Neural crest cell (in vitro differentiated cells): ENCODE results near the gene PILRA. TPM values are rescaled to one million over a fixed set of nuclear protein-coding genes. Genes with fewer than 3 reads are reported as not detected.
A peak's percentile ranks its signal among the peaks of the same experiment; 100 is the strongest.
"Not testable (repeated sequence)": the region's sequence is repeated elsewhere in the genome, so short reads cannot be mapped to it uniquely, and the experiment has no call there.

ENCODE experiments used
- DNase-seq: peaks from one replicate; pipeline ENCODE4 v3.0.0; 2021; ENCODE audit warnings: low read depth, mixed read lengths, low spot score
- H3K27ac Mint-ChIP-seq: one replicate; pipeline ENCODE4 v1.8.0; 2021; ENCODE audit warnings: mild to moderate bottlenecking, mixed read lengths; ENCODE audit not compliant: unreplicated experiment
- H3K27me3 Mint-ChIP-seq: 2 replicates; pipeline ENCODE4 v1.8.0; 2021; ENCODE audit warnings: low read depth, mild to moderate bottlenecking, mixed read lengths
- H3K36me3 Mint-ChIP-seq: 2 replicates; pipeline ENCODE4 v1.8.0; 2021; ENCODE audit warnings: low read depth, mild to moderate bottlenecking, mixed read lengths
- H3K4me1 Mint-ChIP-seq: 2 replicates; pipeline ENCODE4 v1.8.0; 2021; ENCODE audit warnings: mixed read lengths
- H3K4me3 Mint-ChIP-seq: one replicate; pipeline ENCODE4 v1.8.0; 2021; ENCODE audit warnings: mild to moderate bottlenecking, mixed read lengths
- H3K9me3 Mint-ChIP-seq: 2 replicates; pipeline ENCODE4 v1.8.0; 2021; ENCODE audit warnings: mixed read lengths
- CTCF ChIP-seq: fragments of 200-600 bp; sonication (generic); conservative IDR thresholded peaks from 2 replicates; pipeline ENCODE4 v1.5.0; 2021; ENCODE audit warnings: antibody characterized with exemption, mild to moderate bottlenecking
- total RNA-seq: library from RNA; stranded (reverse); gene quantifications from 2 replicates; pipeline ENCODE4 v1.2.1, GENCODE V29; 2021

The PILRA gene
- total RNA-seq, 1 donor from 2014 or later: 2.6 TPM

GRCh38 chr7:100351657-100352058, 21.6 kb upstream of the PILRA start:
- H3K4me3 Mint-ChIP-seq: no peak overlapping the region
- TF ChIP-seq CTCF: no peak
- no peak for DNase-seq
- H3K27me3 Mint-ChIP-seq: no peaks in the 10 kb centered on the region
- no peaks in the 10 kb centered on the region for H3K4me1 Mint-ChIP-seq
- H3K36me3 Mint-ChIP-seq: peaks cover 4% of the 10 kb centered on the region
- H3K27ac Mint-ChIP-seq: no peak overlapping the region
- no peaks in the 10 kb centered on the region for H3K9me3 Mint-ChIP-seq

GRCh38 chr7:100352230-100352781, 21.0 kb upstream of the PILRA start:
- not testable (repeated sequence) for H3K4me1 Mint-ChIP-seq, DNase-seq, H3K4me3 Mint-ChIP-seq

GRCh38 chr7:100352984-100353684, 20.2 kb upstream of the PILRA start:
- Mint-ChIP-seq H3K36me3 (no peaks in the 10 kb centered on the region), H3K9me3 (no peaks in the 10 kb centered on the region), H3K27ac (peak overlapping the region; percentile 81), H3K4me1 (no peaks in the 10 kb centered on the region), H3K4me3 (no peak overlapping the region), H3K27me3 (no peaks in the 10 kb centered on the region)
- no peak for DNase-seq
- TF ChIP-seq CTCF: no peak

More at GRCh38 chr7:100352230-100352781, 21.0 kb upstream of the PILRA start:
- H3K27ac Mint-ChIP-seq, H3K27me3 Mint-ChIP-seq, H3K36me3 Mint-ChIP-seq, H3K9me3 Mint-ChIP-seq: not testable (repeated sequence)

- no peaks in the 10 kb centered on the region for H3K36me3 Mint-ChIP-seq
- no peak for TF ChIP-seq CTCF
- DNase-seq: no peak
- H3K4me1 Mint-ChIP-seq: no peaks in the 10 kb centered on the region
- H3K9me3 Mint-ChIP-seq: no peaks in the 10 kb centered on the region
- no peak overlapping the region for H3K27ac Mint-ChIP-seq
- no peaks in the 10 kb centered on the region for H3K27me3 Mint-ChIP-seq
- no peak overlapping the region for H3K4me3 Mint-ChIP-seq
Measured at GRCh38 chr7:100353685-100354330, 19.5 kb upstream of the PILRA start.

GRCh38 chr7:100356416-100357068, 16.7 kb upstream of the PILRA start:
- H3K9me3 Mint-ChIP-seq: no peaks in the 10 kb centered on the region
- no peak for TF ChIP-seq CTCF

More at GRCh38 chr7:100356416-100357068, 16.7 kb upstream of the PILRA start:
- no peaks in the 10 kb centered on the region for H3K4me1 Mint-ChIP-seq
- H3K4me3 Mint-ChIP-seq: no peak overlapping the region
- no peaks in the 10 kb centered on the region for H3K27me3 Mint-ChIP-seq
- no peak for DNase-seq
- no peak overlapping the region for H3K27ac Mint-ChIP-seq
- peaks cover 3% of the 10 kb centered on the region for H3K36me3 Mint-ChIP-seq
